HepG2 (cell line): ENCODE results near the gene ARID5B. TPM values are rescaled to one million over a fixed set of nuclear protein-coding genes. Genes with fewer than 3 reads are reported as not detected.

Experiments
- ATAC-seq: fragments of 200-7000 bp; cut with Tn5 transposase; 3 replicates; pipeline ENCODE4 v1.9.1; 2020; ENCODE audit warnings: mild to moderate bottlenecking, moderate library complexity
- BruUV-seq: library from RNA; stranded (reverse); fragments of 400-500 nt; replicated peaks from 2 replicates; lab custom pipeline; 2021; lab: Mats Ljungman, UMichigan
- CTCF ChIA-PET: fragments of 300-600 bp; formaldehyde crosslinking; extraction: SDS; loops from one replicate; lab custom pipeline; 2021; ENCODE audit warnings: low total read pairs, inconsistent platforms, low intra/inter-chr PET ratio; lab: Yijun Ruan, JAX
- POLR2A ChIA-PET: fragments of 350-600 bp; sonication (Branson Sonifier 250); formaldehyde crosslinking; loops from one replicate; lab custom pipeline; 2020; ENCODE audit warnings: antibody characterized with exemption, inconsistent platforms; lab: Yijun Ruan, JAX
- DNase-seq: peaks from one replicate; pipeline ENCODE4 v3.0.0-alpha.2; 2015; ENCODE audit warnings: low spot score
- FAIRE-seq: peaks from 3 replicates; lab custom pipeline; 2011; peaks lifted over from hg19 to GRCh38; lab: Jason Lieb, UNC
- H2AFZ ChIP-seq: one replicate; pipeline ENCODE4 v1.6.1; 2011; ENCODE audit warnings: low read length, inconsistent platforms
- H3K27ac ChIP-seq: fragments of 300-600 bp; 3 replicates; pipeline ENCODE4 v1.8.0; 2011; ENCODE audit warnings: mixed run types, mild to moderate bottlenecking, mixed read lengths, low read length, inconsistent platforms; ENCODE audit not compliant: insufficient read depth; ENCODE audit errors: extremely low read length
- H3K27me3 ChIP-seq, 2 experiments: fragments of 200-600 bp in 1 of 2; 2 replicates in 1 of 2; 3 replicates in 1 of 2; pipeline versions ENCODE4 v1.6.0 to v1.8.0; 2011; ENCODE audit warnings: low read length in 2 of 2, mild to moderate bottlenecking in 2 of 2, moderate library complexity in 2 of 2, inconsistent platforms in 1 of 2; ENCODE audit not compliant: insufficient read depth in 2 of 2, control insufficient read depth in 1 of 2
- H3K36me3 ChIP-seq, 2 experiments: fragments of 200-600 bp in 1 of 2; replicated peaks in 1 of 2; 2 replicates in 1 of 2; 3 replicates in 1 of 2; pipeline versions ENCODE4 v1.5.1 to v1.8.0; 2011; ENCODE audit warnings: low read length in 2 of 2, inconsistent platforms in 1 of 2; ENCODE audit not compliant: insufficient read depth in 2 of 2, control insufficient read depth in 1 of 2
- H3K4me1 ChIP-seq: 2 replicates; pipeline ENCODE4 v1.5.1; 2012; ENCODE audit warnings: low read length, inconsistent platforms; ENCODE audit not compliant: insufficient read depth
- H3K4me2 ChIP-seq: 2 replicates; pipeline ENCODE4 v1.6.0; 2011; ENCODE audit warnings: low read depth, low read length, inconsistent platforms
- H3K4me3 ChIP-seq, 3 experiments: fragments of 200-600 bp in 1 of 3; sonication (generic), shearing (Covaris generic) in 1 of 3; replicated peaks in 1 of 3; 2 replicates each; pipeline ENCODE4 v1.5.1; 2011 to 2016; ENCODE audit warnings: low read length in 3 of 3, inconsistent platforms in 2 of 3, low read depth in 2 of 3, mild to moderate bottlenecking in 2 of 3, control low read depth in 1 of 3, mixed read lengths in 1 of 3; ENCODE audit not compliant: insufficient read depth in 1 of 3
- H3K79me2 ChIP-seq: one replicate; pipeline ENCODE4 v1.6.1; 2011; ENCODE audit warnings: low read length, inconsistent platforms; ENCODE audit not compliant: insufficient read depth
- H3K9ac ChIP-seq: 2 replicates; pipeline ENCODE4 v1.6.0; 2011; ENCODE audit warnings: mild to moderate bottlenecking, low read depth, low read length, inconsistent platforms; ENCODE audit not compliant: insufficient read depth
- H3K9me3 ChIP-seq: 2 replicates; pipeline ENCODE4 v1.5.1; 2012; ENCODE audit warnings: mild to moderate bottlenecking, low read length
- H4K20me1 ChIP-seq: 2 replicates; pipeline ENCODE4 v1.6.0; 2011; ENCODE audit warnings: inconsistent platforms, mild to moderate bottlenecking, low read length, moderate library complexity; ENCODE audit not compliant: insufficient read depth
- ARNT ChIP-seq: fragments of 450-650 bp; IDR thresholded peaks from 2 replicates; pipeline ENCODE4 v1.6.1; 2017
- FOXP1 ChIP-seq, 2 experiments: fragments of 450-650 bp in 1 of 2; IDR thresholded peaks; 2 replicates each; pipeline ENCODE4 v1.6.1; 2017 to 2018; ENCODE audit warnings: antibody characterized with exemption in 1 of 2
- NKX3-1 ChIP-seq: sonication (generic); formaldehyde crosslinking; IDR thresholded peaks from 2 replicates; pipeline ENCODE4 v1.5.0; 2020; ENCODE audit warnings: missing genetic modification reagents
- SNAI1 ChIP-seq: sonication (generic); formaldehyde crosslinking; IDR thresholded peaks from 2 replicates; pipeline ENCODE4 v1.5.0; 2020; ENCODE audit warnings: mild to moderate bottlenecking, missing genetic modification reagents, borderline replicate concordance
- ZNF510 ChIP-seq: sonication (generic); formaldehyde crosslinking; IDR thresholded peaks from 2 replicates; pipeline ENCODE4 v1.4.0; 2020; ENCODE audit warnings: low read depth, mild to moderate bottlenecking, missing genetic modification reagents
- ZSCAN30 ChIP-seq: sonication (generic); formaldehyde crosslinking; IDR thresholded peaks from 2 replicates; pipeline ENCODE4 v1.5.0; 2020; ENCODE audit warnings: mild to moderate bottlenecking, missing genetic modification reagents
- WGBS: methylation state at CpG from one replicate; pipeline ENCODE4 v1.1.6; 2017; ENCODE audit warnings: low lambda C conversion rate; 5-methylcytosine and 5-hydroxymethylcytosine counted together
- in situ Hi-C: cut with HindIII; loops from 2 replicates; pipeline ENCODE4 v1.10.0; 2017; ENCODE audit warnings: low pct_unique_long_range_greater_than_20kb; ENCODE audit not compliant: extremely low pct_ligation_motif_present
- intact Hi-C: fragments of 100-400 bp; cut with micrococcal nuclease; formaldehyde crosslinking; loops from one replicate; pipeline ENCODE4 v1.10.0; 2022; ENCODE audit not compliant: unreplicated experiment
- polyA plus RNA-seq, 8 experiments: library from polyadenylated mRNA; depleted of rRNA in 3 of 8; stranded (reverse) in 7 of 8; unstranded in 1 of 8; fragments of >200 nt; fragmentation: Illumina TruSeq in 4 of 8; extraction: Trizol in 4 of 8; gene quantifications; 2 replicates each; pipeline versions ENCODE4 v1.2.1 to v1.2.3, GENCODE V29; 2011 to 2016; ENCODE audit warnings: low read depth in 4 of 8, missing spikeins in 1 of 8, mixed read lengths in 1 of 8; ENCODE audit not compliant: insufficient read depth in 1 of 8
- total RNA-seq, 5 experiments: library from RNA; depleted of rRNA; stranded (reverse); fragments of >200 nt; fragmentation: Illumina TruSeq; extraction: Trizol; gene quantifications; 2 replicates each; pipeline ENCODE4 v1.2.3, GENCODE V29; 2016; ENCODE audit warnings: low read depth in 1 of 5
- TF ChIP-seq, protein P1 (sequence below): sonication (generic); formaldehyde crosslinking; IDR thresholded peaks from 2 replicates; pipeline ENCODE4 v1.8.0; 2022; ENCODE audit warnings: missing genetic modification reagents, low read depth, mild to moderate bottlenecking, borderline replicate concordance
- TF ChIP-seq, protein P2 (sequence below), 2 experiments: sonication (generic) in 1 of 2; formaldehyde crosslinking in 1 of 2; IDR thresholded peaks; 2 replicates each; pipeline versions ENCODE4 v1.4.0 to v1.6.1; 2016 to 2020; ENCODE audit warnings: borderline replicate concordance in 1 of 2, low read depth in 1 of 2, mild to moderate bottlenecking in 1 of 2, missing genetic modification reagents in 1 of 2
- TF ChIP-seq, protein P3 (sequence below): sonication (generic); formaldehyde crosslinking; IDR thresholded peaks from 2 replicates; pipeline ENCODE4 v1.4.0; 2020; ENCODE audit warnings: low read depth, mild to moderate bottlenecking, missing genetic modification reagents

The ARID5B gene
- total and polyA plus RNA-seq, 2 of the 13 experiments (the other 11 are each of a cell fraction or from before 2014, with no cell fraction given): 6.2 to 21.1 TPM

DNA sequence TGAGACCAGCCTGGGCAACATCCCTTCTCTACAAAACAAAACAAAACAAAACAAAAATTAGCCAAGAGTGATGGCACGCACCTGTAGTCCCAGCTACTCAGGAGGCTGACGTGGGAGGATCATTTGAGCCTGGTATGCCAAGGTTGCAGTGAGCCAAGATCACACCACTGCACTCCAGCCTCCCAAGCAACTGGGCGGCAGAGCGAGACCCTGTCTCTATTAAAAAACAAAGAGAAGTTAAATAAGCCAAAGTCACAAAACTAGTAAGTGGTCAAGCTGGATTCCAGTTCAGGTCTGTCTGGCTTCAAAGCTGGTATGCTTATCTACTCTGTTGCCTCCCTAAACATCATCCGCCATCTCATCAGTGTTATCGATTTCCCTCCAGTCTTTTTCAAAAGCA, 110.8 kb downstream of the ARID5B start (continued):
- TF ChIP-seq ZNF510 (CRISPR knock-in tag): no peak
- TF ChIP-seq FOXP1 (IDR thresholded peaks at IDR 0.05): no peak
- TF ChIP-seq FOXP1 (CRISPR knock-in tag; IDR thresholded peaks at IDR 0.05): no peak
- no peak for TF ChIP-seq ZSCAN30 (CRISPR knock-in tag)
- TF ChIP-seq SNAI1: no peak
- TF ChIP-seq, protein P1, sequence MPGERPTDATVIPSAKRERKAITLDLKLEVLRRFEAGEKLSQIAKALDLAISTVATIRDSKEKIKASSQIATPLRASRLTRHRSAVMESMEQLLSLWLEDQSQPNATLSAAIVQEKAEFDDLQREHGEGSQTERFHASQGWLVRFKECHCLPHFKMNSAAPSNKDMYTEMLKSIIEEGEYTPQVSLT: no peak

DNA sequence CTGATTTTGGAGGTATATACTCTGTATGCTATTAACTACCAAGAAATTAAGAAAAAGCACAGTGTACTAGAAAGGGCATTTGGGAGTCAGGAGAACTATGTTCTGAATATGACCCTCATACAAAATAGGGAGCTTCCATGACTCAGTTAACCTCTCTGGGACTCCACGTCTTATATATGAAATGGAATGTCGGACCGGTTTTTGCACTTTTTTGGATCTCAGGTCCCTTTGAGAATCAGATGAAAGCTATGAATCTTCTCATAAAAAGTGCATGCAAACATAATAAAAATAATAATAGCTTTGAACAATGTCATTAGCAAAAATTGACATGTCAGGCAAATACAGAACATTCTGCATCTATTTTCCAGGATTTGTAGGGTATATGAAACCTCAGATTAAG, 113.0 kb downstream of the ARID5B start:
- H3K27ac ChIP-seq: no peak overlapping the region
- no peaks in the 10 kb centered on the region for H3K9me3 ChIP-seq
- DNase-seq (no peak), FAIRE-seq (no peak), ATAC-seq (no peak)
- BruUV-seq: no TSS peak
- no peak overlapping the region for H3K4me2 ChIP-seq
- H3K4me3 ChIP-seq: no peak overlapping the region
- no peaks in the 10 kb centered on the region for H3K79me2 ChIP-seq
- peaks cover 22% of the 10 kb centered on the region for H3K4me1 ChIP-seq
- peaks cover 5 to 10% of the 10 kb centered on the region in 2 experiments for H3K36me3 ChIP-seq
- 100% methylated on average over 3 of the region's 3 CpGs for whole genome bisulfite sequencing
- intact Hi-C loops (no loop called here), in situ Hi-C loops (no loop called here)
- H3K9ac ChIP-seq: no peak overlapping the region
- TF ChIP-seq, protein P2, sequence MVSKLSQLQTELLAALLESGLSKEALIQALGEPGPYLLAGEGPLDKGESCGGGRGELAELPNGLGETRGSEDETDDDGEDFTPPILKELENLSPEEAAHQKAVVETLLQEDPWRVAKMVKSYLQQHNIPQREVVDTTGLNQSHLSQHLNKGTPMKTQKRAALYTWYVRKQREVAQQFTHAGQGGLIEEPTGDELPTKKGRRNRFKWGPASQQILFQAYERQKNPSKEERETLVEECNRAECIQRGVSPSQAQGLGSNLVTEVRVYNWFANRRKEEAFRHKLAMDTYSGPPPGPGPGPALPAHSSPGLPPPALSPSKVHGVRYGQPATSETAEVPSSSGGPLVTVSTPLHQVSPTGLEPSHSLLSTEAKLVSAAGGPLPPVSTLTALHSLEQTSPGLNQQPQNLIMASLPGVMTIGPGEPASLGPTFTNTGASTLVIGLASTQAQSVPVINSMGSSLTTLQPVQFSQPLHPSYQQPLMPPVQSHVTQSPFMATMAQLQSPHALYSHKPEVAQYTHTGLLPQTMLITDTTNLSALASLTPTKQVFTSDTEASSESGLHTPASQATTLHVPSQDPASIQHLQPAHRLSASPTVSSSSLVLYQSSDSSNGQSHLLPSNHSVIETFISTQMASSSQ (IDR thresholded peaks at IDR 0.05; ENCODE audit: low read depth): no peak
- TF ChIP-seq, protein P2 (CRISPR knock-in tag; IDR thresholded peaks at IDR 0.05; ENCODE audit: borderline replicate concordance): no peak
- TF ChIP-seq, protein P3, sequence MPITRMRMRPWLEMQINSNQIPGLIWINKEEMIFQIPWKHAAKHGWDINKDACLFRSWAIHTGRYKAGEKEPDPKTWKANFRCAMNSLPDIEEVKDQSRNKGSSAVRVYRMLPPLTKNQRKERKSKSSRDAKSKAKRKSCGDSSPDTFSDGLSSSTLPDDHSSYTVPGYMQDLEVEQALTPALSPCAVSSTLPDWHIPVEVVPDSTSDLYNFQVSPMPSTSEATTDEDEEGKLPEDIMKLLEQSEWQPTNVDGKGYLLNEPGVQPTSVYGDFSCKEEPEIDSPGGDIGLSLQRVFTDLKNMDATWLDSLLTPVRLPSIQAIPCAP: no peak
- TF ChIP-seq ARNT (no peak), NKX3-1 (CRISPR knock-in tag) (no peak)
- no peaks in the 10 kb centered on the region for H3K27me3 ChIP-seq
- no peak overlapping the region for H2AFZ ChIP-seq
- ChIA-PET POLR2A (no interaction called here), CTCF (no interaction called here)
- no peaks in the 10 kb centered on the region for H4K20me1 ChIP-seq
